Left colon (tissue), 2 donors: ENCODE data around the gene RAB39A. TPM values are rescaled to one million over a fixed set of nuclear protein-coding genes. Genes with fewer than 3 reads are reported as not detected.

ENCODE experiments used
- ATAC-seq: fragments of 200-7000 bp; cut with Tn5 transposase; one replicate; pipeline ENCODE4 v1.9.1; 2020; ENCODE audit warnings: mild to moderate bottlenecking, moderate library complexity
- DNase-seq, 2 donors: peaks; one replicate each; pipeline ENCODE4 v3.0.0-alpha.2; 2020
- intact Hi-C, 2 donors: fragments of 100-400 bp; cut with DNase I in 1 of 2; cut with micrococcal nuclease in 1 of 2; formaldehyde crosslinking; loops; one replicate each; pipeline versions ENCODE4 v1.11.2 to v1.14.0; 2022; cut with DNase I, micrococcal nuclease
- total RNA-seq, 2 donors: library from RNA; stranded (reverse); fragmentation: NEBNext Ultra II Directional; extraction: Animal tissue kit (Norgen Biotek cat#: 25700); gene quantifications; one replicate each; pipeline ENCODE4 v1.2.1, GENCODE V29; 2021
- donor health status: DM: no; HTN: no; CAD: no.
- donor health status: DM: yes; HTN: yes; CAD: no.

RAB39A gene
- total RNA-seq, 2 donors from 2014 or later: 0.31 to 1.3 TPM

- peak; percentile 38 for ATAC-seq
- intact Hi-C loops: no loop called here
- no peak for DNase-seq
These were observed 81.5 kb downstream of the RAB39A start for GRCh38 chr11:108009497-108010370.

DNA sequence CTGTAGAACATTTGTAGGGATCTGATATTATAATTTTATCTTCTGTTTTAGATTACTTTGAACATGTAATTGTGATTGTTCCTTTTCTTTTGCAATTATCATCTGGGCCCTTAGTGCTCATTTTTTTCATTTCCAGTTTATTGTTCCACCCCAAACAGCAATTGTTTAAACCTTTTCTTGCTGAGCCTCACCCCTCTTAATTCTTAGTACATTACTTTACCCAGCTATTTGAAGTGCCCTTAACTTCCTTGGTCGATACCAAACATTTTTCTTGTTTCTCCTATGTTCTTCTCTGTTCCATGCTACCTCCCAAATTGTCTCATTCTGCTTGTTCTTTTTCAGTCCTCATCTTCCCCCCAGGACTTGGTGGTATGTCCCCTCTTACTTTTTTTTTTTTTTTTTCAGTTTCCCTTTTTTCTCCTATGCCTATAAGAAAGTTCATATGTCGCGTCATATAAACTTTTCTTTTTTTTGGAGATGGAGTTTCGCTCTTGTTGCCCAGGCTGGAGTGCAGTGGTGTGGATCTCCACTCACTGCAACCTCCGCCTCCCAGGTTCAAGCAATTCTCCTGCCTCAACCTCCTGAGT lies 84.0 kb downstream of the RAB39A start:
- DNase-seq (no peak), ATAC-seq (no peak)
- intact Hi-C loops: no loop called here

Other genes with a start within 250 kb of the RAB39A start
- gene SLN, start 216.4 kb upstream of the RAB39A start, total RNA-seq: not detected
- 10 to 100 TPM; 32.9 to 33.2 TPM for gene SLC35F2, start 69.7 kb upstream of the RAB39A start, total RNA-seq
- gene CUL5, start 80.5 kb downstream of the RAB39A start, total RNA-seq: 10 to 100 TPM; 33.4 to 38.2 TPM
- 100 to 1,000 TPM; 143 to 153 TPM for gene ACAT1, start 193.1 kb downstream of the RAB39A start, total RNA-seq